ENCODE measurements around the gene PC. TPM values are rescaled to one million over a fixed set of nuclear protein-coding genes. Genes with fewer than 3 reads are reported as not detected.
A peak's percentile ranks its signal among the peaks of the same experiment; 100 is the strongest.

Gene PC
- total RNA-seq, 1 experiment from 2014 or later = 22.5 TPM

- H3K9me3 ChIP-seq = no peaks in the 10 kb centered on the region
- ChIA-PET POLR2A (no interaction called here), CTCF (interaction anchor here (0.7 to 1.4 kb wide), 3 partner anchors 12 to 177 kb away, joined by 3 to 5 read pairs (median 4); partner anchors contain the start of gene PC)
- no peak for TF ChIP-seq CTCF (IDR thresholded peaks at IDR 0.05; ENCODE audit: insufficient read depth in 1 of 2, low read depth in 1 of 2, low read length in 1 of 2, severe bottlenecking in 1 of 2, unreplicated experiment in 1 of 2)
- peaks cover 5% of the 10 kb centered on the region for H3K4me1 Mint-ChIP-seq (ENCODE audit: low read depth, unreplicated experiment)
- no peak overlapping the region for H3K27ac Mint-ChIP-seq (ENCODE audit: unreplicated experiment)
- H3K4me1 ChIP-seq = peaks cover 4% of the 10 kb centered on the region; the same call in 1 of the 2 replicates
- H3K27me3 ChIP-seq (replicated peaks; ENCODE audit: control insufficient read depth, insufficient read depth, low read length) = no peaks in the 10 kb centered on the region
- no peaks in the 10 kb centered on the region for H3K27me3 Mint-ChIP-seq (ENCODE audit: insufficient read depth, unreplicated experiment)
- no peaks in the 10 kb centered on the region for H3K9me3 Mint-ChIP-seq (ENCODE audit: unreplicated experiment)
- BruUV-seq (replicated peaks) = no TSS peak
- intact Hi-C loops (cut with micrococcal nuclease; ENCODE audit: unreplicated experiment) = loop anchor here (5.0 kb wide), 2 partner anchors 88 to 108 kb away; partner anchors contain the start of genes C11orf86 and PC
- no peaks in the 10 kb centered on the region; the same call in 1 of the 2 replicates for H3K36me3 ChIP-seq (ENCODE audit: control insufficient read depth, insufficient read depth, low read length)
- H3K4me3 ChIP-seq (ENCODE audit: low read depth, low read length) = no peak overlapping the region
- no peak overlapping the region for H3K4me3 Mint-ChIP-seq (ENCODE audit: unreplicated experiment)
- DNase-seq = no peak
- no peaks in the 10 kb centered on the region for H3K36me3 Mint-ChIP-seq (ENCODE audit: insufficient read depth, unreplicated experiment)
Measured at GRCh38 chr11:66869567-66869870, 88.7 kb downstream of the PC start.

- peak; percentile 93 to 94 for DNase-seq
- Mint-ChIP-seq H3K27ac (ENCODE audit: unreplicated experiment) (no peak overlapping the region), H3K36me3 (ENCODE audit: insufficient read depth, unreplicated experiment) (no peaks in the 10 kb centered on the region), H3K9me3 (ENCODE audit: unreplicated experiment) (no peaks in the 10 kb centered on the region), H3K4me3 (ENCODE audit: unreplicated experiment) (no peak overlapping the region), H3K4me1 (ENCODE audit: low read depth, unreplicated experiment) (no peaks in the 10 kb centered on the region), H3K27me3 (ENCODE audit: insufficient read depth, unreplicated experiment) (no peaks in the 10 kb centered on the region)
- Histone ChIP-seq H3K4me1 (peaks cover 4% of the 10 kb centered on the region; the same call in 1 of the 2 replicates), H3K4me3 (ENCODE audit: low read depth, low read length) (no peak overlapping the region), H3K36me3 (ENCODE audit: control insufficient read depth, insufficient read depth, low read length) (no peaks in the 10 kb centered on the region; the same call in 1 of the 2 replicates), H3K27me3 (replicated peaks; ENCODE audit: control insufficient read depth, insufficient read depth, low read length) (no peaks in the 10 kb centered on the region), H3K9me3 (no peaks in the 10 kb centered on the region)
- peak; percentile 88 to 94 for TF ChIP-seq CTCF (IDR thresholded peaks at IDR 0.05; ENCODE audit: insufficient read depth in 1 of 2, low read depth in 1 of 2, low read length in 1 of 2, severe bottlenecking in 1 of 2, unreplicated experiment in 1 of 2)
- intact Hi-C loops (cut with micrococcal nuclease; ENCODE audit: unreplicated experiment) = loop anchor here (1.0 to 5.0 kb wide), 3 partner anchors 26 to 108 kb away; partner anchors contain the start of genes C11orf86, PC and RCE1
- CTCF ChIA-PET = interaction anchor here (1.2 to 1.4 kb wide), 2 partner anchors 13 to 90 kb away, joined by 4 to 5 read pairs; partner anchors contain the start of gene PC
- BruUV-seq (replicated peaks) = no TSS peak
- POLR2A ChIA-PET = no interaction called here
Measured at GRCh38 chr11:66868726-66869566, 89.2 kb downstream of the PC start.

- Histone ChIP-seq H3K4me3 (ENCODE audit: low read depth, low read length) (no peak overlapping the region), H3K27me3 (replicated peaks; ENCODE audit: control insufficient read depth, insufficient read depth, low read length) (no peaks in the 10 kb centered on the region), H3K36me3 (ENCODE audit: control insufficient read depth, insufficient read depth, low read length) (no peaks in the 10 kb centered on the region; the same call in 1 of the 2 replicates), H3K9me3 (no peaks in the 10 kb centered on the region), H3K4me1 (peaks cover 4% of the 10 kb centered on the region; the same call in 1 of the 2 replicates)
- no peak for DNase-seq
- intact Hi-C loops (cut with micrococcal nuclease; ENCODE audit: unreplicated experiment) = loop anchor here (1.0 to 5.0 kb wide), 3 partner anchors 25 to 109 kb away; partner anchors contain the start of genes C11orf86, PC and RCE1
- no peak overlapping the region for H3K27ac Mint-ChIP-seq (ENCODE audit: unreplicated experiment)
- no TSS peak for BruUV-seq (replicated peaks)
- no peaks in the 10 kb centered on the region for H3K36me3 Mint-ChIP-seq (ENCODE audit: insufficient read depth, unreplicated experiment)
- ChIA-PET POLR2A (no interaction called here), CTCF (interaction anchor here (0.6 to 1.6 kb wide), 4 partner anchors 10 to 1809 kb away, joined by 3 to 7 read pairs (median 6); no protein-coding TSS in a partner anchor)
- H3K4me3 Mint-ChIP-seq (ENCODE audit: unreplicated experiment) = no peak overlapping the region
- no peak for TF ChIP-seq CTCF (IDR thresholded peaks at IDR 0.05; ENCODE audit: insufficient read depth in 1 of 2, low read depth in 1 of 2, low read length in 1 of 2, severe bottlenecking in 1 of 2, unreplicated experiment in 1 of 2)
- H3K27me3 Mint-ChIP-seq (ENCODE audit: insufficient read depth, unreplicated experiment) = no peaks in the 10 kb centered on the region
- no peaks in the 10 kb centered on the region for H3K9me3 Mint-ChIP-seq (ENCODE audit: unreplicated experiment)
- no peaks in the 10 kb centered on the region for H3K4me1 Mint-ChIP-seq (ENCODE audit: low read depth, unreplicated experiment)
Measured at GRCh38 chr11:66868082-66868725, 90.0 kb downstream of the PC start.

Measured in Caco-2 (cell line).